Measurements from ENCODE around the gene ERP44. TPM values are rescaled to one million over a fixed set of nuclear protein-coding genes. Genes with fewer than 3 reads are reported as not detected.
"Not testable (repeated sequence)": the region's sequence is repeated elsewhere in the genome, so short reads cannot be mapped to it uniquely, and the experiment has no call there.

The ERP44 gene
- total RNA-seq (2021; ENCODE audit: unreplicated experiment): 10.1 TPM
- 9.5 TPM for polyA plus RNA-seq (2012; ENCODE audit: insufficient read length)
- percentile 74 among the genes with signal in this experiment for Bru-seq, nascent RNA
- BruChase-seq, experiment 1, labeled RNA remaining after a 2-hour chase: percentile 59 among the genes with signal in this experiment
- BruChase-seq, experiment 2, labeled RNA remaining after a 6-hour chase: percentile 60 among the genes with signal in this experiment
- long read RNA-seq, full-length matches to known transcripts: 81 of 84 reads
- long read RNA-seq, partial matches to known transcripts: 1 of 84 reads
- long read RNA-seq, other reads (novel, unspliced or antisense): 2 of 84 reads

- Histone ChIP-seq H3K9me3 (ENCODE audit: control insufficient read depth, insufficient read depth, low read depth, low read length) (no peaks in the 10 kb centered on the region), H3K4me1 (ENCODE audit: control insufficient read depth, insufficient read depth, low read length) (peaks cover 7% of the 10 kb centered on the region; the same call in 1 of the 2 replicates), H3K36me3 (ENCODE audit: control insufficient read depth, insufficient read depth, low read length) (no peaks in the 10 kb centered on the region), H3K4me3 (ENCODE audit: low read depth in 2 of 2, low read length in 2 of 2) (peak within 1 kb of the TSS; percentile 85 to 98), H3K27me3 (ENCODE audit: control insufficient read depth, insufficient read depth, low read length) (no peaks in the 10 kb centered on the region), H3K27ac (ENCODE audit: low read length) (peak within 1 kb of the TSS; percentile 90)
- ChIA-PET CTCF (no interaction called here), POLR2A (interaction anchor here (0.5 kb wide), 1 partner anchor 13 kb away, joined by 6 read pairs; no protein-coding TSS in a partner anchor)
- no TSS peak for BruUV-seq (replicated peaks)
- TF ChIP-seq TCF7L2 (IDR thresholded peaks at IDR 0.05; ENCODE audit: low read depth, low read length) (peak; percentile 84), CTCF (IDR thresholded peaks at IDR 0.05) (no peak), REST (IDR thresholded peaks at IDR 0.05; ENCODE audit: insufficient read depth in 1 of 2, low read depth in 2 of 2, low read length in 1 of 2) (no peak), POLR2AphosphoS5 (IDR thresholded peaks at IDR 0.05; ENCODE audit: low read depth, low read length) (peak; percentile 53), SIN3A (IDR thresholded peaks at IDR 0.05; ENCODE audit: borderline replicate concordance, insufficient read depth, low read depth, low read length) (no peak)
- DNase-seq (ENCODE audit: low read depth, low spot score): peak; percentile 91
- intact Hi-C loops (cut with micrococcal nuclease; ENCODE audit: unreplicated experiment) (no loop called here), in situ Hi-C loops (cut with HindIII; ENCODE audit: low pct_unique_long_range_greater_than_20kb, low sequenced_read_pairs) (no loop called here)
- ATAC-seq: peak; percentile 99
Observed at GRCh38 chr9:100098887-100099721, at the start of gene ERP44, which contains the start of gene INVS. Gene ERP44, minus strand, starts transcription at chr9:100099000. Its CDS starts 160 bp downstream, at chr9:100098840. Gene INVS, plus strand, starts transcription at chr9:100099243. Its CDS starts 5,279 bp downstream, at chr9:100104522.

GRCh38 chr9:100145976-100146375, 47.2 kb upstream of the ERP44 start:
- BruUV-seq (replicated peaks); H3K27ac ChIP-seq (ENCODE audit: low read length); ATAC-seq; intact Hi-C loops (cut with micrococcal nuclease; ENCODE audit: unreplicated experiment); H3K9me3 ChIP-seq (ENCODE audit: control insufficient read depth, insufficient read depth, low read depth, low read length); H3K4me1 ChIP-seq (ENCODE audit: control insufficient read depth, insufficient read depth, low read length); H3K27me3 ChIP-seq (ENCODE audit: control insufficient read depth, insufficient read depth, low read length); in situ Hi-C loops (cut with HindIII; ENCODE audit: low pct_unique_long_range_greater_than_20kb, low sequenced_read_pairs); CTCF ChIA-PET; H3K4me3 ChIP-seq (ENCODE audit: low read depth in 2 of 2, low read length in 2 of 2); POLR2A ChIA-PET; H3K36me3 ChIP-seq (ENCODE audit: control insufficient read depth, insufficient read depth, low read length); DNase-seq (ENCODE audit: low read depth, low spot score): not testable (repeated sequence)

- intact Hi-C loops (cut with micrococcal nuclease; ENCODE audit: unreplicated experiment); in situ Hi-C loops (cut with HindIII; ENCODE audit: low pct_unique_long_range_greater_than_20kb, low sequenced_read_pairs); H3K9me3 ChIP-seq (ENCODE audit: control insufficient read depth, insufficient read depth, low read depth, low read length); BruUV-seq (replicated peaks); CTCF ChIA-PET; ATAC-seq; H3K36me3 ChIP-seq (ENCODE audit: control insufficient read depth, insufficient read depth, low read length); H3K4me3 ChIP-seq (ENCODE audit: low read depth in 2 of 2, low read length in 2 of 2); DNase-seq (ENCODE audit: low read depth, low spot score); H3K27me3 ChIP-seq (ENCODE audit: control insufficient read depth, insufficient read depth, low read length); POLR2A ChIA-PET; H3K4me1 ChIP-seq (ENCODE audit: control insufficient read depth, insufficient read depth, low read length); H3K27ac ChIP-seq (ENCODE audit: low read length): not testable (repeated sequence)
Observed at GRCh38 chr9:100145167-100145934, 46.6 kb upstream of the ERP44 start.

GRCh38 chr9:100141862-100142261, 43.1 kb upstream of the ERP44 start:
- H3K9me3 ChIP-seq (ENCODE audit: control insufficient read depth, insufficient read depth, low read depth, low read length); H3K27ac ChIP-seq (ENCODE audit: low read length); BruUV-seq (replicated peaks); in situ Hi-C loops (cut with HindIII; ENCODE audit: low pct_unique_long_range_greater_than_20kb, low sequenced_read_pairs); POLR2A ChIA-PET; CTCF ChIA-PET; H3K4me1 ChIP-seq (ENCODE audit: control insufficient read depth, insufficient read depth, low read length); intact Hi-C loops (cut with micrococcal nuclease; ENCODE audit: unreplicated experiment); H3K27me3 ChIP-seq (ENCODE audit: control insufficient read depth, insufficient read depth, low read length); H3K4me3 ChIP-seq (ENCODE audit: low read depth in 2 of 2, low read length in 2 of 2); H3K36me3 ChIP-seq (ENCODE audit: control insufficient read depth, insufficient read depth, low read length); DNase-seq (ENCODE audit: low read depth, low spot score); ATAC-seq: not testable (repeated sequence)

All from Panc1 (cell line).